ENCODE data around the gene AIFM3.

AIFM3 gene

GRCh38 chr22:20974336-20974955, 7.4 kb downstream of the AIFM3 start:
- no peak for ATAC-seq
- no peak for TF ChIP-seq CSRNP3 (CRISPR knock-in tag; IDR thresholded peaks at IDR 0.05)
- no peak for TF ChIP-seq ZFP3 (CRISPR knock-in tag; IDR thresholded peaks at IDR 0.05)
- no peak for TF ChIP-seq ARNTL (CRISPR knock-in tag; IDR thresholded peaks at IDR 0.05; ENCODE audit: borderline replicate concordance, low read depth)
- TF ChIP-seq RARB (CRISPR knock-in tag; IDR thresholded peaks at IDR 0.05) = no peak
- TF ChIP-seq CSDC2 (CRISPR knock-in tag; IDR thresholded peaks at IDR 0.05) = no peak
- TF ChIP-seq ZNF70 (CRISPR knock-in tag; IDR thresholded peaks at IDR 0.05) = no peak
- no peak for TF ChIP-seq TOX (CRISPR knock-in tag; IDR thresholded peaks at IDR 0.05; ENCODE audit: borderline replicate concordance)
- TF ChIP-seq PATZ1 (CRISPR knock-in tag; IDR thresholded peaks at IDR 0.05; ENCODE audit: borderline replicate concordance) = no peak
- TF ChIP-seq ZNF8 (CRISPR knock-in tag; IDR thresholded peaks at IDR 0.05) = no peak
- no peak for TF ChIP-seq TSHZ2 (CRISPR knock-in tag; IDR thresholded peaks at IDR 0.05)

GRCh38 chr22:20975541-20976290, 8.7 kb downstream of the AIFM3 start:
- ATAC-seq = no peak
- TF ChIP-seq RARB (CRISPR knock-in tag; IDR thresholded peaks at IDR 0.05) (no peak), ESRRG (CRISPR knock-in tag; IDR thresholded peaks at IDR 0.05) (no peak)

- TF ChIP-seq ZFP30 (CRISPR knock-in tag; IDR thresholded peaks at IDR 0.05) (no peak), ZNF565 (CRISPR knock-in tag; conservative IDR thresholded peaks at IDR 0.05; ENCODE audit: low read depth) (no peak), CSDC2 (CRISPR knock-in tag; IDR thresholded peaks at IDR 0.05) (no peak), OSR1 (CRISPR knock-in tag; IDR thresholded peaks at IDR 0.05) (no peak), TOX (CRISPR knock-in tag; IDR thresholded peaks at IDR 0.05; ENCODE audit: borderline replicate concordance) (no peak), POU6F1 (CRISPR knock-in tag; IDR thresholded peaks at IDR 0.05; ENCODE audit: borderline replicate concordance, low read depth) (no peak), PPARA (CRISPR knock-in tag; IDR thresholded peaks at IDR 0.05; ENCODE audit: borderline replicate concordance) (no peak), BACH2 (CRISPR knock-in tag; IDR thresholded peaks at IDR 0.05; ENCODE audit: borderline replicate concordance) (no peak), SNAI2 (CRISPR knock-in tag; IDR thresholded peaks at IDR 0.05) (no peak), TSHZ2 (CRISPR knock-in tag; IDR thresholded peaks at IDR 0.05) (no peak), ARNTL (CRISPR knock-in tag; IDR thresholded peaks at IDR 0.05; ENCODE audit: borderline replicate concordance, low read depth) (no peak), ISL1 (CRISPR knock-in tag; IDR thresholded peaks at IDR 0.05) (no peak)
- no peak for ATAC-seq
Measured at GRCh38 chr22:20976291-20976877, 9.3 kb downstream of the AIFM3 start.

All from SK-N-SH treated with all-trans-retinoic acid at 6 μM for 48 hours (cell line).